A673 (cell line): ENCODE measurements around the gene TMEM207. TPM values are rescaled to one million over a fixed set of nuclear protein-coding genes. Genes with fewer than 3 reads are reported as not detected.

Experiments used
- BruUV-seq: library from RNA; stranded (reverse); fragments of 400-500 nt; replicated peaks from 2 replicates; lab custom pipeline; 2021; lab: Mats Ljungman, UMichigan
- CTCF ChIA-PET: fragments of 300-600 bp; sonication (Branson Sonifier 250); formaldehyde crosslinking; loops from one replicate; lab custom pipeline; 2022; ENCODE audit warnings: antibody characterized with exemption; lab: Charles Lee
- POLR2A ChIA-PET: fragments of 300-600 bp; sonication (Branson Sonifier 250); formaldehyde crosslinking; loops from one replicate; lab custom pipeline; 2022; ENCODE audit warnings: antibody characterized with exemption; ENCODE audit not compliant: low non-redundant PET; lab: Charles Lee
- DNase-seq: peaks from one replicate; pipeline ENCODE4 v3.0.0-alpha.2; 2015; ENCODE audit warnings: low spot score
- H3K27ac ChIP-seq: fragments of 200-600 bp; sonication (generic); 2 replicates; pipeline ENCODE4 v1.5.1; 2016; ENCODE audit warnings: mixed run types, low read depth, mild to moderate bottlenecking, mixed read lengths, antibody characterized with exemption, low read length; ENCODE audit not compliant: poor library complexity, severe bottlenecking
- H3K27me3 ChIP-seq: fragments of 200-600 bp; sonication (generic); replicated peaks from 2 replicates; pipeline ENCODE4 v1.6.1; 2017; ENCODE audit warnings: mixed run types, low read depth, mild to moderate bottlenecking, mixed read lengths, antibody characterized with exemption, low read length; ENCODE audit not compliant: insufficient read depth, poor library complexity
- H3K36me3 ChIP-seq: fragments of 200-600 bp; sonication (generic); 2 replicates; pipeline ENCODE4 v1.6.1; 2016; ENCODE audit warnings: mixed run types, mild to moderate bottlenecking, mixed read lengths, antibody characterized with exemption, low read length; ENCODE audit not compliant: insufficient read depth, poor library complexity, severe bottlenecking
- H3K4me1 ChIP-seq: fragments of 200-600 bp; sonication (generic); 2 replicates; pipeline ENCODE4 v1.6.1; 2017; ENCODE audit warnings: mixed run types, mild to moderate bottlenecking, mixed read lengths, antibody characterized with exemption, low read length; ENCODE audit not compliant: insufficient read depth, poor library complexity, severe bottlenecking
- H3K4me3 ChIP-seq: fragments of 200-600 bp; sonication (generic); 2 replicates; pipeline ENCODE4 v1.5.1; 2016; ENCODE audit warnings: low read depth, mixed run types, mild to moderate bottlenecking, mixed read lengths, low read length; ENCODE audit not compliant: poor library complexity, severe bottlenecking
- H3K9me3 ChIP-seq: fragments of 200-600 bp; sonication (generic); 2 replicates; pipeline ENCODE4 v1.6.1; 2016; ENCODE audit warnings: mixed run types, low read depth, mild to moderate bottlenecking, mixed read lengths, antibody characterized with exemption, low read length; ENCODE audit not compliant: poor library complexity, severe bottlenecking
- EZH2 ChIP-seq: fragments of 200-600 bp; sonication (generic); IDR thresholded peaks from 2 replicates; pipeline ENCODE4 v1.6.1; 2017; ENCODE audit warnings: borderline replicate concordance, low read depth, mild to moderate bottlenecking, mixed read lengths, antibody characterized with exemption, low read length; ENCODE audit not compliant: poor library complexity, severe bottlenecking
- intact Hi-C: fragments of 100-400 bp; cut with micrococcal nuclease; formaldehyde crosslinking; loops from one replicate; pipeline ENCODE4 v1.10.0; 2022; ENCODE audit not compliant: unreplicated experiment
- total RNA-seq: library from RNA; stranded (reverse); gene quantifications from 2 replicates; pipeline ENCODE4 v1.2.3, GENCODE V29; 2021
- TF ChIP-seq, protein P1 (sequence below): fragments of 300-800, 200-600 bp; sonication (generic); conservative IDR thresholded peaks from 2 replicates; pipeline ENCODE4 v1.5.1; 2017; ENCODE audit warnings: low read depth, mild to moderate bottlenecking, antibody characterized with exemption, low read length, moderate library complexity, mixed read lengths

Gene TMEM207
- total RNA-seq, 1 experiment from 2014 or later, result not detected

- no peaks in the 10 kb centered on the region for H3K9me3 ChIP-seq
- H3K4me3 ChIP-seq, result no peak overlapping the region
- H3K4me1 ChIP-seq, result peaks cover 73% of the 10 kb centered on the region
- ChIA-PET POLR2A (no interaction called here), CTCF (no interaction called here)
- BruUV-seq, result no TSS peak
- intact Hi-C loops, result no loop called here
- H3K27ac ChIP-seq, result no peak overlapping the region
- H3K36me3 ChIP-seq, result no peaks in the 10 kb centered on the region
- no peaks in the 10 kb centered on the region for H3K27me3 ChIP-seq
- TF ChIP-seq, protein P1, sequence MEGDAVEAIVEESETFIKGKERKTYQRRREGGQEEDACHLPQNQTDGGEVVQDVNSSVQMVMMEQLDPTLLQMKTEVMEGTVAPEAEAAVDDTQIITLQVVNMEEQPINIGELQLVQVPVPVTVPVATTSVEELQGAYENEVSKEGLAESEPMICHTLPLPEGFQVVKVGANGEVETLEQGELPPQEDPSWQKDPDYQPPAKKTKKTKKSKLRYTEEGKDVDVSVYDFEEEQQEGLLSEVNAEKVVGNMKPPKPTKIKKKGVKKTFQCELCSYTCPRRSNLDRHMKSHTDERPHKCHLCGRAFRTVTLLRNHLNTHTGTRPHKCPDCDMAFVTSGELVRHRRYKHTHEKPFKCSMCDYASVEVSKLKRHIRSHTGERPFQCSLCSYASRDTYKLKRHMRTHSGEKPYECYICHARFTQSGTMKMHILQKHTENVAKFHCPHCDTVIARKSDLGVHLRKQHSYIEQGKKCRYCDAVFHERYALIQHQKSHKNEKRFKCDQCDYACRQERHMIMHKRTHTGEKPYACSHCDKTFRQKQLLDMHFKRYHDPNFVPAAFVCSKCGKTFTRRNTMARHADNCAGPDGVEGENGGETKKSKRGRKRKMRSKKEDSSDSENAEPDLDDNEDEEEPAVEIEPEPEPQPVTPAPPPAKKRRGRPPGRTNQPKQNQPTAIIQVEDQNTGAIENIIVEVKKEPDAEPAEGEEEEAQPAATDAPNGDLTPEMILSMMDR, result no peak
- TF ChIP-seq EZH2, result no peak
- DNase-seq, result no peak
These were observed 42.4 kb upstream of the TMEM207 start for GRCh38 chr3:190492129-190492528.

GRCh38 chr3:190491533-190492054 is 41.9 kb upstream of the TMEM207 start:
- H3K4me3 ChIP-seq, result no peak overlapping the region
- POLR2A ChIA-PET, result no interaction called here
- H3K27ac ChIP-seq, result no peak overlapping the region
- intact Hi-C loops, result no loop called here
- no peaks in the 10 kb centered on the region for H3K9me3 ChIP-seq
- H3K27me3 ChIP-seq, result no peaks in the 10 kb centered on the region
- no peak for TF ChIP-seq EZH2
- no TSS peak for BruUV-seq
- DNase-seq, result no peak
- H3K36me3 ChIP-seq, result no peaks in the 10 kb centered on the region
- H3K4me1 ChIP-seq, result peaks cover 73% of the 10 kb centered on the region
- CTCF ChIA-PET, result no interaction called here

- TF ChIP-seq, protein P1, result no peak
- no peak for TF ChIP-seq EZH2
- CTCF ChIA-PET, result no interaction called here
- POLR2A ChIA-PET, result interaction anchor here (0.6 kb wide), 1 partner anchor 407 kb away, joined by 5 read pairs; no protein-coding TSS in a partner anchor
These were observed 37.4 kb upstream of the TMEM207 start for GRCh38 chr3:190486908-190487607.

GRCh38 chr3:190486533-190486864 is 36.8 kb upstream of the TMEM207 start:
- Histone ChIP-seq H3K4me3 (no peak overlapping the region), H3K27ac (peak overlapping the region; percentile 26), H3K27me3 (no peaks in the 10 kb centered on the region), H3K4me1 (peaks cover 65% of the 10 kb centered on the region), H3K36me3 (no peaks in the 10 kb centered on the region), H3K9me3 (no peaks in the 10 kb centered on the region)
- intact Hi-C loops, result no loop called here
- DNase-seq, result no peak
- no TSS peak for BruUV-seq
- ChIA-PET CTCF (no interaction called here), POLR2A (no interaction called here)
- TF ChIP-seq, protein P1, result no peak
- no peak for TF ChIP-seq EZH2

More at GRCh38 chr3:190486908-190487607, 37.4 kb upstream of the TMEM207 start:
- Histone ChIP-seq H3K36me3 (no peaks in the 10 kb centered on the region), H3K27me3 (no peaks in the 10 kb centered on the region), H3K9me3 (no peaks in the 10 kb centered on the region), H3K27ac (peak overlapping the region; percentile 26), H3K4me3 (no peak overlapping the region), H3K4me1 (peaks cover 67% of the 10 kb centered on the region)
- TSS peak; percentile 50 for BruUV-seq
- DNase-seq, result no peak
- intact Hi-C loops, result no loop called here
